WI38 (cell line): ENCODE data around the gene IQGAP2.

Experiments used
- H3K4me3 ChIP-seq: 2 replicates; pipeline ENCODE4 v1.5.1; 2011; ENCODE audit warnings: low read depth, mild to moderate bottlenecking, control low read depth, low read length
- TF ChIP-seq, protein P1 (sequence below): IDR thresholded peaks from 2 replicates; pipeline ENCODE4 v1.5.1; 2012; ENCODE audit warnings: low read depth, mild to moderate bottlenecking, control low read depth, low read length

Gene IQGAP2, protein sequence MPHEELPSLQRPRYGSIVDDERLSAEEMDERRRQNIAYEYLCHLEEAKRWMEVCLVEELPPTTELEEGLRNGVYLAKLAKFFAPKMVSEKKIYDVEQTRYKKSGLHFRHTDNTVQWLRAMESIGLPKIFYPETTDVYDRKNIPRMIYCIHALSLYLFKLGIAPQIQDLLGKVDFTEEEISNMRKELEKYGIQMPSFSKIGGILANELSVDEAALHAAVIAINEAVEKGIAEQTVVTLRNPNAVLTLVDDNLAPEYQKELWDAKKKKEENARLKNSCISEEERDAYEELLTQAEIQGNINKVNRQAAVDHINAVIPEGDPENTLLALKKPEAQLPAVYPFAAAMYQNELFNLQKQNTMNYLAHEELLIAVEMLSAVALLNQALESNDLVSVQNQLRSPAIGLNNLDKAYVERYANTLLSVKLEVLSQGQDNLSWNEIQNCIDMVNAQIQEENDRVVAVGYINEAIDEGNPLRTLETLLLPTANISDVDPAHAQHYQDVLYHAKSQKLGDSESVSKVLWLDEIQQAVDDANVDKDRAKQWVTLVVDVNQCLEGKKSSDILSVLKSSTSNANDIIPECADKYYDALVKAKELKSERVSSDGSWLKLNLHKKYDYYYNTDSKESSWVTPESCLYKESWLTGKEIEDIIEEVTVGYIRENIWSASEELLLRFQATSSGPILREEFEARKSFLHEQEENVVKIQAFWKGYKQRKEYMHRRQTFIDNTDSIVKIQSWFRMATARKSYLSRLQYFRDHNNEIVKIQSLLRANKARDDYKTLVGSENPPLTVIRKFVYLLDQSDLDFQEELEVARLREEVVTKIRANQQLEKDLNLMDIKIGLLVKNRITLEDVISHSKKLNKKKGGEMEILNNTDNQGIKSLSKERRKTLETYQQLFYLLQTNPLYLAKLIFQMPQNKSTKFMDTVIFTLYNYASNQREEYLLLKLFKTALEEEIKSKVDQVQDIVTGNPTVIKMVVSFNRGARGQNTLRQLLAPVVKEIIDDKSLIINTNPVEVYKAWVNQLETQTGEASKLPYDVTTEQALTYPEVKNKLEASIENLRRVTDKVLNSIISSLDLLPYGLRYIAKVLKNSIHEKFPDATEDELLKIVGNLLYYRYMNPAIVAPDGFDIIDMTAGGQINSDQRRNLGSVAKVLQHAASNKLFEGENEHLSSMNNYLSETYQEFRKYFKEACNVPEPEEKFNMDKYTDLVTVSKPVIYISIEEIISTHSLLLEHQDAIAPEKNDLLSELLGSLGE (N-terminal part only)

DNA sequence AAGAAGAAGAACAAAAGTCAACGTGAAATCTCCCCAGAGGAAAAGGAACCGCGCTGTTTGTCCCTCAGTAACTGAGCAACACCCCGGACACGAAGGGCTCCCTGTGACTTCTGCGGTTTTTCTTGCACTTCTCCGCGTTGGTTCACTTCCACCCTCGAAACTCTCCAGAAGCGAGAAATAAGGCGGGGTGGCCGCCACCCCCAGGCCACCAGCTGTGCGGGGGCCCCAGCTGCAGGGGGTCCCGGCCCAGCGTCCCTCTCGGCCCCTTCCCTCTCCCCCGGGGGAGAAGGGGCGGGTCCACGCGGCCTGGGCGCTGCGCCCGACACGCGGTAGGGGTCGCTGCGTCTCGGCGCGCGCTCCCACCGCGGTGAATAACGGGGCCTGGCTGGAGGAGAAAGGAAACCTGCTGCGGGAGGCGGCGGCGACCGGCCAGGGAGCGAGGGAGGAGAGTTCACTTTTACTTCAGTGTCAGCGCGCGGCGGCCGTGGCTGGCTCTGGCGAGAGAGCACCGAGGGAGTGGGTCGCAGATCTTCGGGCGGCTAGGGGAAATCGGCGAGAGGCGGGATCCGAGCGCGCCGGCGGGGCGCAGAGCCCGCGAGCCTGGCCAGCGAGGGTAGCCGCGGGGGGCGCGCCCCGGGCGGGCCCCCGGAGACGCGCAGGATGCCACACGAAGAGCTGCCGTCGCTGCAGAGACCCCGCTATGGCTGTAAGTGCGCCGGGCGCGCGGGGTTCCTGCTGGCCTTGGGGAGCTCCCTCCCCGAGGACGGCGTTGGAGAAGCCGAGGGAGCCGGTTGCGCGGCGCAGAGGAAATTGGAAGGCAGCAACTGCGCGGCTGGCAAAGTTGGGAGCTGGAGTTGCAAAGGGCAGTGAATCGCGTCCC, at the start of gene IQGAP2:
IQGAP2 (plus strand) TSS at position 400 of the 880 bp plus-strand sequence; CDS start at position 661, 261 bp downstream.
- TF ChIP-seq, protein P1, sequence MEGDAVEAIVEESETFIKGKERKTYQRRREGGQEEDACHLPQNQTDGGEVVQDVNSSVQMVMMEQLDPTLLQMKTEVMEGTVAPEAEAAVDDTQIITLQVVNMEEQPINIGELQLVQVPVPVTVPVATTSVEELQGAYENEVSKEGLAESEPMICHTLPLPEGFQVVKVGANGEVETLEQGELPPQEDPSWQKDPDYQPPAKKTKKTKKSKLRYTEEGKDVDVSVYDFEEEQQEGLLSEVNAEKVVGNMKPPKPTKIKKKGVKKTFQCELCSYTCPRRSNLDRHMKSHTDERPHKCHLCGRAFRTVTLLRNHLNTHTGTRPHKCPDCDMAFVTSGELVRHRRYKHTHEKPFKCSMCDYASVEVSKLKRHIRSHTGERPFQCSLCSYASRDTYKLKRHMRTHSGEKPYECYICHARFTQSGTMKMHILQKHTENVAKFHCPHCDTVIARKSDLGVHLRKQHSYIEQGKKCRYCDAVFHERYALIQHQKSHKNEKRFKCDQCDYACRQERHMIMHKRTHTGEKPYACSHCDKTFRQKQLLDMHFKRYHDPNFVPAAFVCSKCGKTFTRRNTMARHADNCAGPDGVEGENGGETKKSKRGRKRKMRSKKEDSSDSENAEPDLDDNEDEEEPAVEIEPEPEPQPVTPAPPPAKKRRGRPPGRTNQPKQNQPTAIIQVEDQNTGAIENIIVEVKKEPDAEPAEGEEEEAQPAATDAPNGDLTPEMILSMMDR = peak; percentile 52
- peak within 1 kb of the TSS; percentile 59 for H3K4me3 ChIP-seq

DNA sequence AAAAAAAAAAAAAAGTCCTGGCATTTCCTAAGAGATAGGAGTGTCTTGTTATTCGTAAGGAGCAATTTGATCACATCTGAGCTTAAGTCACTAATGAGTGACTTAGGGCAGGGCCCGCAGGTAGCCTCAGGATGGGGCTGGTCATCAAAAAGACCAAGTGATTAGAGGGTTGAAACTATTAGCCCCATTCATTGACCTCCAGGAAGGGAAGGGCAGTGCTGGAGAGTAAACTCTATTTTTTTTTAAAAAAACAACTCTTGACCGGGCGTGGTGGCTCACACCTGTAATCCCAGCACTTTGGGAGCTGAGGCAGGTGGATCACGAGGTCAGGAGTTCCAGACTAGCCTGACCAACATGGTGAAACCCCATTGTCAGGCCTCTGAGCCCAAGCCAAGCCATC, 46.2 kb upstream of the IQGAP2 start:
- TF ChIP-seq, protein P1 = no peak
- no peak overlapping the region for H3K4me3 ChIP-seq

DNA sequence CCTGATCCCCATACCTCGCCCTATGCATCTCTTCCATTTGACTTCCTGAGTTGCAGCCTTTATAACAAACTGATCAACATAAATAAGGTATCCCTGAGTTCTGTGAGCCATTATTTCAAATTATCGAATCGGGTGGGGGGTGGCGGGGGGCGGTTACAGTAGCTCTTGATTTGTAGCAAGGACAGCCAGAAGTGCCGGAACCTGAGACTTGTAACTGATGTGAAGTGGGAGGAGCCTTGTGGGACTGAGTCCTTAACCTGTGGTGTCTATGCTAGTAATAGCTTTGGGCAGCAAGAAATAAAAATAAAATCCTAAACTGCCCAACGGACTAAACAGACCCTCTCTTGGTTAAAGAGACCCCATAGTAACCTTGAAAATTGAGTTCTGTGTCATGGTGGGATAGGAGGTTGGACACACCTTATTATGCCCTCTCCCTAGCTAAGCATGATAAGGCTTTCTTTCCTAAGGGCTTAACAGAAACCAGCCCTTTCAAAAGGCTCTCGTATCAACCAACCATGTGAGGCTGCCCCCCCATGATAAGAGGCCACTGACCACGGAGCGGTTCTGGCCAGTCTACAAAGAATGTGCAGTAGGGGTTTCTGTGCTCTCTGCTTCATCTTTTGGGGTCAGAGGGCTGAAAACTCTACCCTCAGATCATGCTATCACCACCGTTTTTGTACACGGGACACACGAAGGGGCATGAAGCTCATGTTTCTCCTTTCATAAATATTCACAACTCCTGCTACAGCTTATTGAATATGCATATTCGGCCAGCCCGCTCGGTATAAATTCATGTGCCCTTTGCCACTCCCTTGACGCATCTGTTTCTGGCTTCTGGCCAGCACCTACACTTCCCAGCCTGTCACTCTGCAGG, 39.5 kb upstream of the IQGAP2 start:
- no peak overlapping the region for H3K4me3 ChIP-seq
- TF ChIP-seq, protein P1 = no peak

DNA sequence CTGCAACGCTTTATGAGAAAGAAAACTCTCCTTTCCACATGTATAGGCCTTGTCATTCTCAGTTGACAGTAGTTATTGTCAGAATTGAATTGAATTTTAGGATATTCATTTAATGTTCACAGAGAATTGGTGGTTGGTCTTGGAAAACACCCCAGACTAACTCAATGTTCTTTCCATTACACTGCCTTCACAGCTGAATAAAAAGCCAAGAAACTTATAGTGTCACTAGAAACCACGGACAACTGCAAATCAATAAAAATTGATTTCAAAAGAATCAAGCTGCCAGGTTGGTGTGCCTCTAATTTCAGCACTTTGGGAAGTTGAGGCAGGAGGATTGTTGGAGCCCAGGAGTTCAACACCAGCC, 38.9 kb upstream of the IQGAP2 start:
- TF ChIP-seq, protein P1 = no peak
- no peak overlapping the region for H3K4me3 ChIP-seq

DNA sequence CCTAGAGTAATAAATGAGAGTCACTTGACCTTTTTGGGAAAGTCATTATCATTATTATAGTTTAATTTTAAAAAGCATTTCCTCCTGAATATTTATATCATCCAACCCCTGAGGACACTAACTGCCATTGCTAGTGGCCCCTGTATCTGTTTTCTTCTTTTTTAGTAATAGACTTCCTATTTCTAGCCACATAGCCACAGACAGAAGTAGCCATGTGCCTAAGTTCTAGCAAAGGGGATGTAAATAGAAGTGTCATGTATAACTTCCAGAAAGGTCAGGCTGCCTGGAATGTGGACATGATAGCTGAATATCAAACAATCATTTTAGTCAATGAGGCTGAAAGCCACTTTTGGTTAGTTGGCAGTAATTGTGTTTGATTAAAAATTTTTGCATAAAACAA, 37.5 kb upstream of the IQGAP2 start:
- no peak overlapping the region for H3K4me3 ChIP-seq
- TF ChIP-seq, protein P1 = no peak

DNA sequence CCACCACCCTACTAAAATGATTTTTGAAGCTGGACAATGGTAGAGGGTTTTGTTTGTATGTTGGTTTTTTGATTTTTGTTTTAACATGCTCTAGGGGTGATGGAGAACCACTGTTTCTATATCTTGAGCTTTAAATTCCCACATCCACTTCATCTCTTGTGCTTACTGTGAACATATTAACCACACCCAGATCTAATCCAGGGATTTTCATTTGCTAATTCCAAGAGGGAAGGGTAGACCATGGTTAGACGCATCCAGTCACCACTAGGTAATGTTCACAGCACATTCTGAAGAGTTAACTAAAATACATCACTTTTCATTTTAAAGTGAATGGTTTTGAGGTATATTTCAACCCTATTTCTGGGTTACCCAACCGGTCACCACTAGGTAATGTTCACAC, 36.5 kb upstream of the IQGAP2 start:
- TF ChIP-seq, protein P1 = no peak
- no peak overlapping the region for H3K4me3 ChIP-seq
